GM19324 (cell line): ENCODE data around the gene RAB34.

Experiments
- ATAC-seq: cut with Tn5 transposase; IDR thresholded peaks from one replicate; pipeline ENCODE4 v1.9.1; 2021; ENCODE audit warnings: mild to moderate bottlenecking, moderate library complexity; ENCODE audit not compliant: unreplicated experiment, low FRiP score

RAB34 gene

DNA sequence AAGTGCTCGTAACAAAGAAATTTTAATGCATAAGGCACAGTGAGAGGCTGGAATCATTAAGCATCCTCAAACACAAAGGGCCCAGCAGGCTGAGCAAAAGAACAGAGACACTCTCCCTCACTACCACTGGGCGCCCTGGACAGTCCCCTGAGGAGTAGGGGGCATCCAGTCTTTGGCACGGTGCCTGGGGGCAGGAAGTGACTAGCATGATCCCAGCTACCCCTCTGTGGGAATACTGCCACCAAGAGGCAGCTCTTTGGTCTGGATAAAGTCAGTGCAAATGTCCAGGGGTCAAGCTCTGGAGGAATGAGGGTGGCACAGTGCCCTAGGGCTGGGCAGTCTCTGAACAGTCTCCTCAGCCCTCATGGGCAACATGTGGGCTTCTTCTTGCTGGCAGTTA, 3.4 kb downstream of the RAB34 start:
- no peak for ATAC-seq

DNA sequence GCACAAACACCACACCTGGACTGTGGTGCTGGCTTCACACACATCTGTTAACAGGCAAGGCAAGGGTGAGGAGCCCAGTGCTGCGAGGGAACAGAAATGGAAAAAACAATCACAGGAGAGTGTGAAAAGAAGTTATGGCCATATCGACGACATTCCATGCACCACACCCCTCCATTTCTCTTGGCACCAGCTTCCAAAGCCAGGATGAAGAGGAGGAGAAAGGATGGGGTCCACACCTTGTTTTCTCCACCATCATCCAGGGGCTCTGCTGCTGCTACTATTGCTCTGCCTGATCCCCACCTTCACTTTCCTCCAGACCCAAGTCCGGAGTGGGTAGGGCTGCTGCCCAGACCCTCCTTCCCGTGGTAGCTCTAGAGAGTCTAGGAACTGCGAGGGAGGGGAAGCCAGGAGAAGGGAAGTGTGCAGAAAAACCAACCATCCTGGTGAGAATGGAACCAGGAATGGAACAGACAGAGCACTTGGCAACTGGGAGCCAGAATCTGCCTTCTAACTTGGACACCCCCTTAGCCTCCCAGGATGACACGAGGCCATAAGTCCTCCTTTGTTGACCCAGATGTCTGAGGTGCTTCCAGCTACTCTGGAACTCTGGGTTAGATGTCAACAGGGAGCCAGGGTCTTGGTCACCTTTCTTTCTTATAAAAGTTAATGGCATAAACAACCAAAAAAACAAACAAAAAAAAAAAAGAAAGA, 4.8 kb downstream of the RAB34 start:
- no peak for ATAC-seq

DNA sequence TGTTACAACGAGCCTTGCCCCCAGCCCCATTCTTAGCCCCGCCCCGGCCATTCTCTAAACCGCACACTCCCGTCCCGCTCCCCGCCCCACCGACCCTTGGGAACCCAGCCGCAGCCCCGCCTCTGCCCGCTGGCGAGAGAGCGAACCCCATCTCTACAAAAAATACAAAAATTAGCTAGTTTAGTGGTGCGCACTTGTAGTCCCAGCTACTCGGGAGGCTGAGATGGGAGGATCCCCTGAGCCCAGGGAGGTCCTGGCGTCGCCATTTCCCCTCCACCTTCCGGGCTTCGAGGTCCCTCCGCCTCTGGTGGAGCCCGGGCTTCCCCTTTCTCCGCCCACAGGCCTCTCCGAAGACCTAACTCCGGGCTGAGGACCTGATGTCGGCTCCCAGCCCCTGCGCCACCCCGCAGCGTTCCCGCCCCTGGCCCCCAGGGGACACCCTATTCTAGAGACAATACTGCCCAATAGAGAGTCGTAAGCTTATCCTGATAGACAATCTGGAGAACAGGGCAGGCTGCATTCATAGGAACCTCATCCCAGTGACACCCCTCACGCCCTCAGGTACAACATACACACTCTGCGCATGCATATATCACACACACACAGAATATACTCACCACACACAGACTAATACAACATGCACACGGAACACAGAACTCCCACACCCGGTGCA, 5.5 kb downstream of the RAB34 start:
- ATAC-seq, result no peak

DNA sequence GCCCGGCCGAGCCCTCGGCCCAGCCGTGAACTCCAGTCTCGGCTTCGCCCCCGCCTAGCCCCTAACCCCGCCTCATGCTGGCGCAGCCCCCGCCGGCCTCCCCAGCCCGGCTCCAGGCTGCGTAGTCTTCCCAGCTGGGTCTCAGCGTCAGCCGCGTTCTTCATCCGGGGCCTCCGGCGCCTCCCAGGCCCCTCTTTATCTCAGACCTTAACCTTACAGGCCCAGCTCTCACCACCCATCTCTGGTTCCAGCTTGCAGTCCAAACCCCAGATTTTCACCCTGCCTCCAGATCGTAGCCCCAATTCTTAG, 6.0 kb downstream of the RAB34 start, which contains the start of gene PROCA1:
Gene PROCA1 (minus strand): TSS at position 166 of the 309 bp plus-strand sequence. CDS start 228 bp downstream, outside the sequence.
- peak; percentile 35 for ATAC-seq

DNA sequence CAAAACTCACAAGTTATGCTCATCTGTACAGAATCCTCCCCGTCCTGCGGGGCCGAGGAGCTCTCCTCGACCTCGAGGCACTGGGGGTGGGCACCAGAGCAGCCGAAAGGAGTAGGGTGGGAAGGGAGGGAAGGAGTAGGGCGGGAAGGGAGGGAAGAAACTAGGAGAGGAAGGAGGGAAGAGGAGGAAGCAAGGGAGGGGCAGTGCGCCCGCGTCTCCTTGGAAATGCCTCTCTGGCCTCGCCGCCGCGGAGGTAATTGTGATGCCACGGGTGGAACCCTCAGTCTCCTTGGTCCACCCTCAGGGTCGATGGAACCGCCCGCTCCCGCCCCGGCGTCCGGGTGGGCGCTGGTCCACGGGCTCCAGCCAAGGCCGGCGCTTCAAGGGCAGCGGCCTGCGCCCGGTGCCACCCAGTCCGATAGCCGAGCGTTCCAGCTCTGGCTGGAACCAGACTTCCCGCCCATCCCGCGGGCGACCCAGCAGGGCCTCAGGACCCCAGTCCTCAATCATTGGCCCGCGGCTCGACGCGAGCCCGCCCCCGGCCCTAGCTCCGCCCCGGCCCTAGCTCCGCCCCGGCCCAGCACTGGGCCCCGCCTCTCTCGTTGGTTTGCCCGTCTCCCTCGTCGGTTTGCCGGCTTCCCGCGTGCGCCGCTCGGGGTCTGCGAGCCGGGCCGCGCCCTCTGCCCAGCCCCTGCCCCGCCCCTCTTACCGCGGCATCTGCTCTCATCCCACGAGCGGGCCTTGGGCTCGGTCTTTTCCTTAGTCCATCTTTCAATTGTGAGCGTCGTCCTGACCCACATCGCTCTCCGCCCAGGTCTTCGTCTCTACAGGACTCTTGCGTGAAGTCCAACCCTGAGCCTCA, 6.6 kb downstream of the RAB34 start:
- ATAC-seq, result peak; percentile 72

DNA sequence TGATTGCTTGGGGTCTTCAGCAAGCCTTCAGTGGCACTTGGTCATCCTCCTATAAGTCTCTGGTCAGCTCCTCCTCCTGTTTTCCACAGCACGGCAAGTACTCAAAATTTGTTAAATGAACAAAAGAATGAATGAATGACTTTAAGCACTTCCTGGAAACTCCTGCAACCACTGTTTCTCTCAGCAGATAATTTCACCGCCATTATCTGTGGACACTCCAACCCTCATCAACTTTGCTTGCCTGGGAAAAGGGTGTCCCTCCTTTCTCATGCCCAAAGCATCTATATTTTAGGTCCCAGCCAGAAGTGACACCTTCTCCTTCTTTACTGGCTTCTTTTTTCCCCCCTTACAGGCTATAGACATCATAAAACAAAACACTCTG, 10.3 kb downstream of the RAB34 start:
- no peak for ATAC-seq

DNA sequence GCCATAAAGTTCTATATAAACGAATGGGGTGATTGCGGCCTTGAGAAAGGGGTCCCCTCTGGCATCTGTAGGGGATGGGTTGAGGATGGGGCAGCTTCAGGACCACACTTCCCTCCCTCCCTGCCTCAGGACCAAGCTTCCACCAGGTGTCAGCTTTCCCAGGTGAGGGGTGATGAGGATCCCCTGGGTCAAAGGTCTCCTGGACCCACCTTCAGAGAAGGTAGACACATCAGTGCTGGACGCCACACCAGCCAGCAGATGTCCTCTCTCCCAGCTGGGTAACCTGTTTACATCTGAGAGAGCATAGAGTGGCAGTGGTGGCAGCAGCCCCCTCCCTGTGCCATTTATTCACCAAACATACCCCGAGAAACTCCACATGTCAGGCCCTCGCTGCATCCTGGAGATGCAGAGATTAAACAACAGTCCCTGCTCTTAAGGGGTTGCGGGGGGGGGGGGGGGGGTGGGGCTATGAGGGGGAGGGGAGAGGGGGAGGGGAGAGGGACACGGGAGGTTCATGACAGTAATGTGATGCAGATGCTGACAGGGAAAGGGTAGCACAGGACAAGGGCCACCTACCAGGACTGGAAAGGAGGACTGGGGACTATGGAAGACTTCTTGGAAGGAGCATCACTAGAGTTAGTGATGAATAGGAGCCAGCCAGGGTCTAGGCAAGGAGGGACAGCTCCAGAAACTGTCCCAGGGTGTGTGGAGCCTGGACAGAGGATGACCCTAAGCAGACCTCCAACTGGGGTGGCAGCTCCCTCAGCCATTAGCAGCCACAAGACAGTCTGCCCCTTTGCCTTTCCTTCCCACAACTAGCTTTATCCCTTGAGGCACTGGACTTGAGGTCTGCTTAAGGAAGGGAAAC, 11.0 kb downstream of the RAB34 start:
- ATAC-seq, result no peak

DNA sequence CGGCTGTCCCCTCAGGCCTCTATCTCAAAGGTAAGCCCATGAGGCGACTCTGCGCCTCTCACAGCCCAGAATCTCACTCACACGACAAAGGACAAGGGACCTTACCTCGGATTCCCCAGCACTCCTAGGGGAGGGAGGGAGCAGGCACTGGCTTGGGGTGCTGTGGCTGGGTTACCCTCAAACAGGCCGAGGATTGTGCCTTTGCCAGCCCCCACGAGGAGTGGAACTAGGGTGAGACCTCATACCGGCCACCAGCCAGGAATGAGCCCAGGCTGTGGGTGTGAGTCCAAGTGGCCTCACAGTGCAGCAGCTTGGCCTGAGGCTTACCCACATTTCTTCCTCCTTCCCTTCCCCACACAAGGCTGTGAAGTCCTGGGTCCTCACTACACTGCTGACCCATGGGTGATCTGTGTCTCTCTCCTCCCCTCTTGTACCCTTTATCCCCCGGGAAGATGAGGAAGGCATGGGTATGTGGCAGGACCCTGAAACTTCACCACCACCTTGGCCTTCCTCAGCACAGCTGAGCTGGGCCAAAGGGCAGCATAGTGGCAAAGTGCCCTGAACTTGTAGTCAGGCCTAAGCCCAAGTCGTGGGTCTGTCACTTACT, 11.8 kb downstream of the RAB34 start:
- ATAC-seq, result no peak

DNA sequence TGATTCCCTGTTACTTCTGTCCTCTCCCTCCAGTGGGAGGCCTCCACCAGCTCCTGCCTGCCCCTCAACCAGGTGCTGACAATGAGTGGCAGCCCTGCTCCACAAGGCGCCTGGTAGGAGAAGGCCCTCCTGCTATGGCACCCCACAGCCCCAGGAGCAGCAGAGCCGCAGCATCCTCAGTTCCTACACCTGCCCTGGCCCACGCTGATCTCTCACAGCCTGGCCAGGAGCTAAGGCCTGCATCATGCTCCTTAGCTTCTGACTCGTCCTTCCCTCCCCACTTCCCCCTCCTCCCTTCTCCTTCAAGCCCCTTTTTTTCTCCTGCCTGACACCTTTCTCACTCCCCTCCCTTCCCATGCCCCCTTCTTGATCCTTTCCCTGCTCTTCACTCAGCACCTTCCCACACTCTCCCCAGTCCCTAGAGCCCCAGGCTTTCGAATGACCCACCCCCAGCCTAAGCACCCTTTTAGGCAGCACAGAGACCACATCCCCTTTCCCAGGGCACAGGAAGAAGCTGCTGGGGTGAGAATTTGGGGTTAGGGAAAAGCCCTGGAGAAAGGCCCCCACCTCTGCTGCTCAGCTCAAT, 12.5 kb downstream of the RAB34 start:
- no peak for ATAC-seq

DNA sequence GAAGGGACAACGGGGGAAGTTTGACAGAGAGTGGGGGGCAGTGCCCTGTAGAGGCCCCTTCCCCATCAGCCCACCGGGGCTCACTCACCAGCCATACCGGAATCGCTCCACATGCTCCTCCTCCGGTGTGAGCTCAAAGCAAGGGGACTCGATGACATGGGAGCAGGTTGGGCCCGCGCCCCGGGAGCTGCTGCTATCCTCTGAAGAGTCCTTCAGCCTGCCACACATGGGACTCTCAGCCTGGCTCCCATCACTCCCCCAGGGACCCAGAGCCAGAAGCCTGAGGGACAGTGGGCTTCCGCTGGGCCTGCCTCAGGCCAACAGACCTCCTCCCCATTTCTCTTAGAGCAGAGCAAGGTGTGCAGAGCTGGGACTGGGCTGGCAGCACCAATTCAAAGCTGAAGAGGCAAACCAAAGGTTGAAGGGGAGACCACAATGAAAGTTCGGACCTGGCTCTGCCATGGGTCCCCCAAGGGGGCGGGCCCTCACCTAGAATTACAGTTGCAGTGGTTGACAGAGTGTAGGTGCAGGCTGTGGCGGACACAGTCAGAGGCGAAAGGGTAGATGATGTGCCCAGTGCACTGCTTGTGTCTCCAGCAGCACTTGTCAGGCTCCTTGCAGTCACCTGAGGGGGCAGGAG, 13.3 kb downstream of the RAB34 start:
- no peak for ATAC-seq

DNA sequence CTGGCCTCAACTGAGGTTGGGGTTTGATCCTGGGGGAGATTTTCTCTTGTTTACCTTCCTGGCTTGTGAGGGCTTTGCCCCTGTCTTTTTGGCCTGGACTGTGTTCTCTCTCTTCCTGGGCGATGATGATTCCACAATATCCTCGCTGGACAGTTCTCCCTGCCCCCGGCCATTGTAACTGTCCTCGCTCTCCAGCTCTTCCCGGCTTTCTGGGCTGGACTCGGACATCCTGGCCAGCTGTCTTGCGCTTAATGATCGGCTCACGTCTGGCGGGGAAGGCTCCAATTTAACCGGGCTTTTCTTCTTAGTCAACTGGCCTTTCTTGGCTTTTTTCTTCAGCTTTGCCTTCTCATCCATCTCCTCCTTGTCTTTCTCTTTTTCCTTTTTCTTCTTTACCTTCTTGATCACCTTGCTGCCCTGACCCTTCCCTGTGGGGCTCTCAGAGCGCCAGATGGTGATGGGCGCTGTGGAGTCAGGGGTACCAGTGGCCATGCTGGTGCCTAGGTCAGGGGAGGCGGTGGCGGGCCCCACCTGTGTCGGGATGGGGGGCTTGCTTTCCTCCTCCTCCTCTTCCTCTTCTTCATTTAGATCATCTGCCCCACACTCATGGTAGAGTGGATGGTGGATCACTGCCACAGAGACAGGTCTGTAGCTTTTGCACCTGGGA, 14.0 kb downstream of the RAB34 start:
- ATAC-seq, result no peak

DNA sequence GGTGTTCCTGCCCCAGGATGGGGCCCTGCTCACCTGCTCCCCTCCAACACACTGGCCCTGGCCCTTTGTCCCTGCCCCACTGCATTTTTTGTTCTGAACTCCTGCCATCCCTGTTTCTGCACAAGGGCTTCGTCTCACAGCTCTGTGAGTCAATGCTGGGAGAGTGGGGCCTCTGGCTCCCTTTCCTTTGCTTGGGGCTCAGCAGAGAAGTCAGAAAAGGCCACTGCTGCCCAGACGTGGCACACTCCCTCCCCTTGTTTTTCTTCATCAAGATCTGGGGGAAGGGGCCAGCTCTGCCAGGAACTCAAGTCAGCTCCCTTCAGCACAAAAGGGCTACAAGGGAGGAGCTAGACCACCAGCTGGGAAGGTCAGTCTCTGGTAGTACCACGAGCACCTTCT, 14.9 kb downstream of the RAB34 start:
- ATAC-seq, result no peak

DNA sequence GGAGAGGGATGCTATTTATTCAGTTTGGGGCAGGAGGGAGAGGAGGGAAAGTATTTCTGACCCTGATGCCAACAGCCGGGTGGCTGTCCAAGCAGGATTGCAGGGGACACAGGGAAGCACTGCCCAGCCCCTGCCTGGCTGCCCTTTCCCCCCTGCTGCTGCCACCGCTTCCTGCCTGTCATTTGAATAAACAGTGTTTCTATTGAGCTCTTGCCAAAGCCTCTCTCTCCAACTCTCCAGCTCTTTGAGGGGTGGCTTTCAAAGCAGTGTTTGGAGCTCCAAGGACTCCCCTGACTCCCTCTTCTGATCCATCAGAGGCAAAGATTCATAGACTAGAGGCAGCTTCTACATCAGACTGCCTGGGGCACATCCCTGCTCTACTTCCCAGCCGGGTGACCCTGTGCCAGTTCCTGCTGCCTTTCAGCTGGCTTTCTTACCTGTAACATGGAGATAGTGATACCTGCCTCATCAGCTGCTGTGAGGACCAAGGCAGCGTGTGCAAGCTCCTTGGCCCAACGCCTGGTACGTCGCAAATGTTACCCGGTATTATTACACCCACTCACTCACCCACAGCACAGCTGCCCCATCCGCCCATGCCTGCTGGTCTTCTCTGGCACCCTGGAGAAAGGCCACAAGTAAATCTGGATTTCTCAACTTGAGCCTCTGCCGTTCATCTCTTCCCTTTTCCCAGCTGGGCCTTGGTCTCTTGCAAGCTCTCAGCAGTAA, 15.5 kb downstream of the RAB34 start:
- ATAC-seq, result no peak

DNA sequence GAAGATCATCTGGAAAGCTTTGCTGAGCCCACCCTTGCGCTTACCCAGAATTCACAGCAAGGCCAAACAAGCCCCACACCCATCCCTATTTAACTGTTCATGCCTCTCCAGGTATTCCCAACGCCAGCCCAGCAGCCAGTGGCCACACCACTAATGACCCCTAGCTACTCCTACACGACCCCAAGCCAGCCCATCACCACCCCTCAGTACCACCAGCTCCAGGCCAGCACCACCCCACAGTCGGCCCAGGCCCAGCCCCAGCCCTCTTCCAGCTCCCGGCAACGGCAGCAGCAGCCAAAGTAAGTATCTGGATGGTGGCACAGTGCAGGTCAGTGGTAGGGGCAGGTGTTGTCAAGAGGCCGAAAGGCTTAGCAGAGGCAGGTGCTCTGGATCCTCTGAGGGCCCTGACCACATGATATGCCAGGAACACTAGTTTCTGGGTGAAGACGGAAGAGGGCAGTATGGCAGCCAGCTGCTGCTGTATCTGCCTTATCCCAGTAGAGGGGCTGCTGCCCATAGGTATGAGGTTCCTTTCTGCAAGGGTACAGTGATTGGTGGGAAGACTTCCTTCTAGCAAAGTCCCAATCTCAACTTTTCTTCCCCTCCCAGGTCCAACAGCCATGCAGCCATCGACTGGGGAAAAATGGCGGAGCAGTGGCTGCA, 16.7 kb downstream of the RAB34 start:
- no peak for ATAC-seq

DNA sequence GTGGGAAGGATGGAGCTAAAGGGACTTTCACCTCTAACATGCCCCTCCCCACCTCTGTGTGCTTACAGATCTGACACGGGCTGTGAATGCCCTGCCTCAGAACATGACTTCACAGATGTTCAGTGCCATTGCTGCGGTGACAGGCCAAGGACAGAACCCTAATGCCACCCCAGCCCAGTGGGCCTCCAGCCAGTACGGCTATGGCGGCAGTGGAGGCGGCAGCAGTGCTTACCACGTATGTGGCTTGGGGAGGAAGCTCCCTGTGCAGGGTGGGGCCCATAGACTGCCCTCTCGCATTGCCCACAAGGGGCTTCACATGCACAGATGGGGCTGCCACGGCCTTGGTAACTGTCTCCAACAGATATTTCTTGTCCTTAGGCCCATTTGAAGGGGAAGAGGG, 17.4 kb downstream of the RAB34 start:
- no peak for ATAC-seq

DNA sequence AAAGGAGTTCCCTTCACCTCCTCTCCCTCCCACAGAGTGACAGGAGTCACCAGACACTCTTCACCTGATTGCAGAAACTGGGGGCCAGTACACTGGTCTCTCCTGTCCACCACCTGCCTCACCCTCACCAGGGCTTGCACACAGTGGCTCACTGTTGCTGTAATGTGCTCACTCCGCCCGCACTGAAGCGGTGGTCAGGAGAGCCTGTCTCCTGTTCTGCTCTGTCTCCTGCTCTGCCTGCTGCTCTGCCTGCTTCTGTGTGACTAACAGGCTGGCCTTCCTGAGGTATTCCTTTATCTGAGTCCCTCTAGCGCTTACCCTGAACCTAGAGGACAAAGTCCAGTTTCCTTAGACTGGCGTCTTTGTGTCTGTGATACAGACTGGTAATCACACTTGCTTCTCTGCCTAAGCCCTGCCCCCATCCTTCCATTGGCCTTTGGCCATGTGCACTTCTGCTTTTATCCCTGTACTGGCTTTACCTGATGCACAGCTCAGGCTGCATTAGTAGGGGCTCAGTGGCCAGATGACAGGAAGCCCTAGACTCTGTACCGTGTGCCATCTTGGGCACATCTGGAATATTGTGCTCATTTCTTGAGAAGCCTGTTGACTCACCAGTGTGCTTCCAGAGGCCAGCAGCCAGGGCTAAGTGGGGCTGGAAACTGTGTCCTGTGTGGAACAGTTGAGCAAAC, 19.3 kb downstream of the RAB34 start:
- no peak for ATAC-seq

DNA sequence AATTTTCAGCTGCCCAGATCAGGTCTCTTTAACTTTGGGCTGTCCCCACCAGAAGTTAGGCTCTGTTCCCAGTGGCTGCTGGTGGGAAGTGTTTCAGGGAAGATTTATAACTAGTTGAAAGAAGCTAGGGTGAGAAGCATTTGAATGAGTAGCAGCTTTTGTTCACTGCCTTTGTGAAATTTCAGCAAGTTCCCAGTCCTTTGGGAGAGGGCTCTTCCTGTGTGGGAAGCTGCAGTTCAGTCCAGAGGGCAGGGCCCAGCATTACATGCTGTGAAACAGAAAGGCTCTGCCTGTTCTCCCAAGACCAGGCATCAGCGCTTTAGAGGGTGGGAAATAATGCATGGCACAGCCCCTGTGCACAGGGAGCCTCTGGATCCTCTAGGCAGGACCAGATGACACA, 23.8 kb downstream of the RAB34 start:
- no peak for ATAC-seq
